Measurements from ENCODE around the gene GUCA2A.
A peak's percentile ranks its signal among the peaks of the same experiment; 100 is the strongest.

The GUCA2A gene

GRCh38 chr1:42145764-42146625 is 18.6 kb downstream of the GUCA2A start:
- H3K18ac ChIP-seq (ENCODE audit: low read length) = peak overlapping the region; percentile 1
- no peak overlapping the region for H2BK12ac ChIP-seq (ENCODE audit: low read length)
- H3K23ac ChIP-seq (ENCODE audit: low read depth, low read length, poor library complexity) = no peak overlapping the region
- H3K9me3 ChIP-seq (replicated peaks in 1 of 2; ENCODE audit: control insufficient read depth in 2 of 2, insufficient read depth in 1 of 2, low read depth in 1 of 2, low read length in 2 of 2) = no peaks in the 10 kb centered on the region
- no peak overlapping the region for H4K91ac ChIP-seq (ENCODE audit: low read depth, low read length, poor library complexity)
- no peak overlapping the region for H4K8ac ChIP-seq (ENCODE audit: low read depth, low read length)
- DNase-seq (ENCODE audit: low spot score) = no peak
- peak overlapping the region; percentile 15 for H2AK5ac ChIP-seq (ENCODE audit: low read depth, low read length)
- peaks cover 0 to 12% (median 0%) of the 10 kb centered on the region in 3 experiments for H3K27me3 ChIP-seq (ENCODE audit: control insufficient read depth in 3 of 3, insufficient read depth in 3 of 3, low read depth in 1 of 3, low read length in 3 of 3)
- no peak overlapping the region for H2BK120ac ChIP-seq (ENCODE audit: low read depth, low read length)
- no peak overlapping the region for H3K4me2 ChIP-seq (ENCODE audit: insufficient read depth, low read length, poor library complexity, severe bottlenecking)
- H3K79me1 ChIP-seq (ENCODE audit: low read depth, low read length) = no peaks in the 10 kb centered on the region
- H3K4ac ChIP-seq (ENCODE audit: low read length) = no peak overlapping the region
- peaks cover 0 to 2% of the 10 kb centered on the region in 2 donors for H3K4me1 ChIP-seq (ENCODE audit: control insufficient read depth in 2 of 2, insufficient read depth in 1 of 2, low read depth in 1 of 2, low read length in 2 of 2)
- peak overlapping the region; percentile 10 for H2BK15ac ChIP-seq (ENCODE audit: low read length)
- peak overlapping the region; percentile 16 for H2BK5ac ChIP-seq (ENCODE audit: low read length)
- no peaks in the 10 kb centered on the region for H3K36me3 ChIP-seq (replicated peaks in 1 of 2; ENCODE audit: control insufficient read depth in 2 of 2, insufficient read depth in 2 of 2, low read length in 2 of 2)
- H2AFZ ChIP-seq (ENCODE audit: low read length) = no peak overlapping the region
- H3K14ac ChIP-seq (ENCODE audit: low read length) = no peak overlapping the region
- WGBS, 2 donors (ENCODE audit: extremely low coverage in 2 of 2, insufficient read length in 2 of 2, insufficient replicate concordance in 1 of 2) = no CpG with 5 or more reads among the region's 41 CpGs
- no peak overlapping the region for H3K27ac ChIP-seq (replicated peaks; ENCODE audit: low read length)
- H3K4me3 ChIP-seq (ENCODE audit: low read length in 2 of 2) = no peak overlapping the region
- peak overlapping the region; percentile 17 for H3K9ac ChIP-seq (ENCODE audit: low read depth, low read length, poor library complexity)

- Histone ChIP-seq H3K23ac (ENCODE audit: low read depth, low read length, poor library complexity) (no peak overlapping the region), H3K18ac (ENCODE audit: low read length) (peak overlapping the region; percentile 46), H3K9ac (ENCODE audit: low read depth, low read length, poor library complexity) (no peak overlapping the region), H3K4ac (ENCODE audit: low read length) (no peak overlapping the region), H3K36me3 (replicated peaks in 1 of 2; ENCODE audit: control insufficient read depth in 2 of 2, insufficient read depth in 2 of 2, low read length in 2 of 2) (no peaks in the 10 kb centered on the region), H2AFZ (ENCODE audit: low read length) (no peak overlapping the region), H3K4me3 (ENCODE audit: low read length in 2 of 2) (no peak overlapping the region), H3K4me1 (ENCODE audit: control insufficient read depth in 2 of 2, insufficient read depth in 1 of 2, low read depth in 1 of 2, low read length in 2 of 2) (peaks cover 0 to 2% of the 10 kb centered on the region in 2 donors), H3K9me3 (replicated peaks in 1 of 2; ENCODE audit: control insufficient read depth in 2 of 2, insufficient read depth in 1 of 2, low read depth in 1 of 2, low read length in 2 of 2) (no peaks in the 10 kb centered on the region), H4K91ac (ENCODE audit: low read depth, low read length, poor library complexity) (no peak overlapping the region), H3K79me1 (ENCODE audit: low read depth, low read length) (no peaks in the 10 kb centered on the region), H4K8ac (ENCODE audit: low read depth, low read length) (no peak overlapping the region), H2BK5ac (ENCODE audit: low read length) (peak overlapping the region; percentile 16), H2AK5ac (ENCODE audit: low read depth, low read length) (peak overlapping the region; percentile 15), H3K4me2 (ENCODE audit: insufficient read depth, low read length, poor library complexity, severe bottlenecking) (no peak overlapping the region), H3K27ac (replicated peaks; ENCODE audit: low read length) (no peak overlapping the region), H3K27me3 (ENCODE audit: control insufficient read depth in 3 of 3, insufficient read depth in 3 of 3, low read depth in 1 of 3, low read length in 3 of 3) (peaks cover 0 to 12% (median 0%) of the 10 kb centered on the region in 3 experiments), H2BK120ac (ENCODE audit: low read depth, low read length) (no peak overlapping the region), H2BK12ac (ENCODE audit: low read length) (no peak overlapping the region), H2BK15ac (ENCODE audit: low read length) (peak overlapping the region; percentile 10), H3K14ac (ENCODE audit: low read length) (no peak overlapping the region)
- DNase-seq (ENCODE audit: low spot score) = no peak
- no CpG with 5 or more reads among the region's 8 CpGs for WGBS, 2 donors (ENCODE audit: extremely low coverage in 2 of 2, insufficient read length in 2 of 2, insufficient replicate concordance in 1 of 2)
Observed at GRCh38 chr1:42145389-42145716, 19.2 kb downstream of the GUCA2A start.

- peaks cover 0 to 12% (median 0%) of the 10 kb centered on the region in 3 experiments for H3K27me3 ChIP-seq (ENCODE audit: control insufficient read depth in 3 of 3, insufficient read depth in 3 of 3, low read depth in 1 of 3, low read length in 3 of 3)
Observed at GRCh38 chr1:42144711-42145388, 19.7 kb downstream of the GUCA2A start.

More at GRCh38 chr1:42144711-42145388, 19.7 kb downstream of the GUCA2A start:
- Histone ChIP-seq H3K79me1 (ENCODE audit: low read depth, low read length) (no peaks in the 10 kb centered on the region), H3K4me1 (ENCODE audit: control insufficient read depth in 2 of 2, insufficient read depth in 1 of 2, low read depth in 1 of 2, low read length in 2 of 2) (peaks cover 0 to 2% of the 10 kb centered on the region in 2 donors), H4K8ac (ENCODE audit: low read depth, low read length) (no peak overlapping the region), H2BK15ac (ENCODE audit: low read length) (peak overlapping the region; percentile 10), H3K4ac (ENCODE audit: low read length) (no peak overlapping the region), H3K4me3 (ENCODE audit: low read length in 2 of 2) (no peak overlapping the region), H2AFZ (ENCODE audit: low read length) (no peak overlapping the region), H2AK5ac (ENCODE audit: low read depth, low read length) (peak overlapping the region; percentile 15), H3K14ac (ENCODE audit: low read length) (no peak overlapping the region), H3K9me3 (replicated peaks in 1 of 2; ENCODE audit: control insufficient read depth in 2 of 2, insufficient read depth in 1 of 2, low read depth in 1 of 2, low read length in 2 of 2) (no peaks in the 10 kb centered on the region), H2BK12ac (ENCODE audit: low read length) (no peak overlapping the region), H2BK5ac (ENCODE audit: low read length) (no peak overlapping the region), H4K91ac (ENCODE audit: low read depth, low read length, poor library complexity) (no peak overlapping the region), H3K9ac (ENCODE audit: low read depth, low read length, poor library complexity) (no peak overlapping the region), H2BK120ac (ENCODE audit: low read depth, low read length) (no peak overlapping the region), H3K27ac (replicated peaks; ENCODE audit: low read length) (no peak overlapping the region), H3K23ac (ENCODE audit: low read depth, low read length, poor library complexity) (no peak overlapping the region), H3K36me3 (replicated peaks in 1 of 2; ENCODE audit: control insufficient read depth in 2 of 2, insufficient read depth in 2 of 2, low read length in 2 of 2) (no peaks in the 10 kb centered on the region), H3K18ac (ENCODE audit: low read length) (no peak overlapping the region), H3K4me2 (ENCODE audit: insufficient read depth, low read length, poor library complexity, severe bottlenecking) (no peak overlapping the region)
- no CpG with 5 or more reads among the region's 12 CpGs for WGBS, 2 donors (ENCODE audit: extremely low coverage in 2 of 2, insufficient read length in 2 of 2, insufficient replicate concordance in 1 of 2)
- DNase-seq (ENCODE audit: low spot score) = no peak
